C4-2B (cell line): Measurements from ENCODE around the gene ZNF611.

Experiments used
- CTCF ChIP-seq: fragments of 450-650 bp; conservative IDR thresholded peaks from 2 replicates; pipeline ENCODE4 v1.5.1; 2017; ENCODE audit warnings: mild to moderate bottlenecking
- ZFX ChIP-seq: fragments of 450-650 bp; IDR thresholded peaks from 2 replicates; pipeline ENCODE4 v1.6.1; 2017

DNA sequence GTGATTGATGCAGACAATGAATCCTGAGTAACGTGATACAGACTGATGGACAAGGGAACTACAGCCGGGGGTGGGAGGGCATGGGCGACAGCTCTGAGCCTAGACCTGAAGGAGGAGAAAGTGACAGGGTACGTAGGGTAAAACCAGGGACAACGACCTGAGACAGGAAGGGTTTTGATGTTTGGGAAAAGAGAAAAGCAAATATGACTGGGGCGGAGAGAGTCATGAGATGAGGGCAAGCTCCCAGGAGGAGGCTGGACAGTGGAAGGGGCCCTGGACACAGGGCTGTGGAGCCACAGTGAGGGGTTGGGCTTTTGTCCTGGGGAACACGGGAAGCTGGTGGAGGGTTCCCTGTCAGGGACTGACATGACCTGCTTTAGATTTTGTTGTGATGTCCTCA lies 34.2 kb downstream of the ZNF611 start:
- TF ChIP-seq CTCF (no peak), ZFX (no peak)
